CD4-positive, alpha-beta T cell treated with Interleukin-17A for 1 hour (primary cell): ENCODE data around the gene KCNG2.

Experiments used
- DNase-seq: peaks from one replicate; pipeline ENCODE4 v3.0.0-alpha.2; 2020

The KCNG2 gene

DNA sequence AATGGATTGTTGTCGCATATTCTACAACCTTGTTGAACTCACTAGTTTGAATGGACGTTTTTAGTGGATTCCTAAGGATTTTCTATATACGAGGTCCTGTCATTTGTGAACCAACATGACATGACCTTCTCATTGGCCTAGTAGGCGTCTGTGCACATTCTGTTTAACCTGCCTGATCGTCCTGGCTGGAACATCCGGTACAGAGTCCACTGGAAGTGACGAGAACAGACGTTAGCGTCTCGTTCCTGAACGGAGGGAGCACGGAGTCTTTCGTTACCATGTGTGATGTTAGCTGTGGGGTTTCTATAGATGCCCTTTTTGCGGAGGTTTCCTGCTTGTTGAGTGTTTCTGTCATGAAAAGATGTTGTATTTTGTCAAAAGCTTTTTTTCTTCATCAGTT lies 91.8 kb downstream of the KCNG2 start:
- DNase-seq: no peak

DNA sequence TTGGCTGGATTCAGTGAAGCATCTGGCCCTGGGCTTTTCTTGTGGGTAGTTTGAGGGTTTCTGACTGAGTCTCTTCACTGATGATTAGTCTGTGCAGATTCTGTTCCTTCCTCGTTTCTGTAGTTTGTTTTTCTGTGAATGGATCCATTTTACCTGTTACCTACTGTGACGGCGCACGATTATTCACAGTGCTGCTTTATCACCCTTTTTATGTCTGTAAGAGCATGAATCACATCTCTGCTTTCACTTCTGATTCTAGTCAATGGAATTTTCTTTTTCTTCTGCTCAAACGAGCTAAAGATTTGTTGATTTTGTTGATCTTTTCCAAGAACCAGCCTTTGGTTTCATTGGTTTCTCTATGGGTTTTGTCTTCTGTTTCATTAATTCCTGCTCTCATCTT lies 92.9 kb downstream of the KCNG2 start:
- no peak for DNase-seq

DNA sequence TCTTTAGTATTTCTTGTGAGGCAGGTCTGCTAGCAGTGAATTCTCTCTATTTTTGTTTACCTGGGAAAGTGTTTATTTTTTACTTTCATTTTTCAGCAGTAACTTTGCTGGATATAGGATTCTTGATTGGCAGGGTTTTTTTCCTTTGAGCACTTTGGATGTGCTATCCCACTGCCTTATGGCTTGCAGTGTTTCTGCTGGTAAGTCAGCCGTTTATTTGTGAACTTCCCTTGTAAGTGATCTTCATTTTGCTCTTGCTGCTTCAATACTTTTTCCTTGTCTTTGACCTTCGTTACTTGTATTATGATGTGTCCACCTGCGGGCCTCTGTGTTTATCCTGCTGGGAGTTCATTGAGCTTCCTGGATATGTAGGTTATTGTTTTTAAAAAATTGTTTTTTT lies 99.0 kb downstream of the KCNG2 start:
- no peak for DNase-seq

DNA sequence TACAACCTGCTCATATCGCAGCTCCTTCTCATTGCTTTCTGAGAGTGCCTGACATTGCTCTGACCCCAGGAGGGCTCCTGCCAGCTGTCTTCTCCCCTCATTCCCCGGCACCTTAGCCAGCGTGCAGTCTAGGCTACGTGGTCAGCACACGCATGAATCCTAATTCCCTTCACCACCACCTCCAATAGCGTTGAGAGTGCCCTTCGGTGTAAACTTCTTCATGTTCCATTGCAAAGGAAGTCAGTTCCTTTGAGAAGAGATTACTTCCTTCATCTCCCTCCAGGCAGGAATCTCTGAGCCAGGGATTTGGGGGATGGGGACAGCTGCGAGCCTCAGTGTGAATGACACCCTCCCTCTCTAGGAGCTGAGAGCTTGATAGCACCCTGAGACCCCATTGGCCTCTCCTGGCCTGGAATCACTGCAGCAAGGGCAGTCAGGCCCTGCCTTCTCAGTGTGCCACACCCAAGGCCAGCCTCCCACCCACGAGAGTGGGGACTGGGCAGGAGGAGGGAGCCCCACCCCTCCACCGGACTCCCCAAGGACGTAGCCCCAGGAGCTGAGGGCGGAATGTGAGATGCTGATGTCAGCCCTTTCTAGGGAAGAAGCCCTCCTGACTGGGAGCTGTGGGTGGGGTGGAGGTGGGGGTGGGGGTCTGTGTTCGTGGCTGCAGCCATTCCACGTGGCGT lies 100.3 kb downstream of the KCNG2 start:
- no peak for DNase-seq

DNA sequence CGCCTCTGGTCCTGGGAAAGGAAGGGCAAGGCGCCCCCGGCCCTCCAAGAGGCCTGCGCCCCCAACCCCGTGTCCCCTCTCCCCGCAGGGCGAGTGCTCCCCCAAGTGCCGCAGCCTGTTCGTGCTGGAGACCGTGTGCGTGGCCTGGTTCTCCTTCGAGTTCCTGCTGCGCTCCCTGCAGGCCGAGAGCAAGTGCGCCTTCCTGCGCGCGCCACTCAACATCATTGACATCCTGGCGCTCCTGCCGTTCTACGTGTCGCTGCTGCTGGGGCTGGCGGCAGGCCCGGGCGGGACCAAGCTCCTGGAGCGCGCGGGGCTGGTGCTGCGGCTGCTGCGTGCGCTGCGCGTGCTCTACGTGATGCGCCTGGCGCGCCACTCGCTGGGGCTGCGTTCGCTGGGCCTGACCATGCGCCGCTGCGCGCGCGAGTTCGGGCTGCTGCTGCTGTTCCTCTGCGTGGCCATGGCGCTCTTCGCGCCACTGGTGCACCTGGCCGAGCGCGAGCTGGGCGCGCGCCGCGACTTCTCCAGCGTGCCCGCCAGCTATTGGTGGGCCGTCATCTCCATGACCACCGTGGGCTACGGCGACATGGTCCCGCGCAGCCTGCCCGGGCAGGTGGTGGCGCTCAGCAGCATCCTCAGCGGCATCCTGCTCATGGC lies 101.3 kb downstream of the KCNG2 start:
- no peak for DNase-seq

DNA sequence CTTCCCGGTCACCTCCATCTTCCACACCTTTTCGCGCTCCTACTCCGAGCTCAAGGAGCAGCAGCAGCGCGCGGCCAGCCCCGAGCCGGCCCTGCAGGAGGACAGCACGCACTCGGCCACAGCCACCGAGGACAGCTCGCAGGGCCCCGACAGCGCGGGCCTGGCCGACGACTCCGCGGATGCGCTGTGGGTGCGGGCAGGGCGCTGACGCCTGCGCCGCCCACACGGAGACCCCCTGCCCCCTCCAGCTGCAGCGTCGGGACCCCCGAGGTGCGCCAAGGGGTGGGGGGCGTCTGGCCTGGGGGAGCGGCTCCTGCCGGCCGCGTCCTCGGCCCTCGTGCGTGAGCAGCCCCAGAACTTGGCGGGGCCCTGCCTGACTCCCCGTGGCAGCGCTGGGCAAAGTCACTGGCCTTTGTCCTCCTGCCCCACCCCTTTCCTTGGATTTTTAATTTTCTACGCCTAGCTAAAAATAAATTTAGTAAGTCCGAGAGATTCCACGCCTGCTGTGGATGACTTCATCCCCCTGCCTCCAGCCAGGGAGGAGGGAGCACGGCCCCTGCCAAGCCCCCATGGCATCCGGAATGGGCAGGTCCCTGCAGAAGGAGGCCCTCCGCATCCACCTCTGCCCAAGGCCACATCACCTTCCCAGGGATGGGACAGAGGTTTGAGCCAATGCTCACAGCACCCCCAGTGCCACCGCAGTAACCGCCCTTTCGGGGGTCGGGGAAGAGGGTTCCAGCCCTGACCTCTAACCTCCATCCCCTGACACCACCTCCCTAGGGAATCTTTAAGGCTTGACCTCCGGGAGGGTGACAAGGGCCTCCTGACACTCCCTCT lies 102.1 kb downstream of the KCNG2 start:
- DNase-seq: no peak

DNA sequence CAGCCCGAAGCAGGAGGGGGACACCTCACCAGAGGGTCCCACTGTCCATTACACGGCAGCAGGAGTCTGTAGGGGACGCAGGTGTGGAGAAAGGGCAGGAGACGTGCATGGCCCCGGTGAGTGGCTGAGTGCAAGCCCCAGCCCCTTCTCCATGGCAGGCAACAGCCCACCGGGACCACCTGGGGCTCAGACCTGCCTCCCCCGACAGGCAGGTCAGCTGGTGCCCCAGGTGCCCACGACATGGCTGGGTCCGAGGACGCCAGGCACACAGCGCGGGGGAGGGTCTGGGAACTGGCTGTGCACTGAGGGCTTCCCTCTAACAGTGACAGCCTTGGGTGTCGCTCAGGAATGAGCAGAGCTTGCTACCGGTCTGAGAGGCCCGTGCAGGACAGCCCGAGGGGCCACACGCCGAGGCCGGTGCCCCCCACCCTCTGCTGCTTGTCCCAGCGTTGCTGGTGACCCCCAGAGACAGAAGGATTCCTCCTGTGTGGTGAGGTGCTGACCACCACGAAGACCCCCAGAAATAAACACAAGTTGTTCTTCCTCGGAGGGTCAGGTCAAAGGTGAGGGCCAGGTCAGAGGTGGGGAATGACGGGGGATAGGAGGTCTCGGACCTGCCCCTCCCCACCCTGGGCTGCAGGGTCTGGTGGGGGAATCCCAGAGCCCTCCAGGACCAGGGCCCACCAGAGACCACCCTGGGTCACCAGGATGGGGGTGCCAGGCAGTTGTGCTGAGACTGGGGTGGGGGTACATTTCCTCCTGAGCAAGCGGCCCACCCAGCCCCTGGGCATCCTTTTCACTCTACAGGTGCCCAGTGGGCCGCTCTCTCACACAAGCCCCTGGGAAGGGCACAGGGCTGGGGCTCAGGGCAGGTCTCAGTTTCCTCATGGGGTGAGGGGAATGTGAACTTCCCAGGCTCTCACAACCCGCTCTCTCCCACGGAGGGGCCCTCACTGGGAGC lies 103.2 kb downstream of the KCNG2 start:
- DNase-seq: no peak

DNA sequence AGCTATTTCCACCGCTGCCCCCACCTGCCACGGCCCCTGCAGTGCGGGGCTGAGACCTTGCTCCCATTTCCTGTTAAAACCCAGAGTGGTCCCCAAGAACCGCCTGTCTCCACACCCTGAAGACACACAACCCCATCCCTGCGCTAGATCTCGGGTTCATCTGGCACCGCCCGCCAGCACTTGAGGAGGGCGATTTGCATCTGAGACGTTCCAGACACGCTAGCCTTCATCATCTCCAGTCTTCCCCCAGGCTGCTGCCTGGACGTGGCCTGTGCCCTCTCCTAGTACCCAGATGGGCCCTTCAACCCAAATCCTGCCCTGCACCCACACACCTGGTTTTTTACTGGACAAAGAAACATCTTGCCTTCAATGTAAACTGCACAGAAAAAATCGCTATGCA lies 103.9 kb downstream of the KCNG2 start:
- DNase-seq: no peak

DNA sequence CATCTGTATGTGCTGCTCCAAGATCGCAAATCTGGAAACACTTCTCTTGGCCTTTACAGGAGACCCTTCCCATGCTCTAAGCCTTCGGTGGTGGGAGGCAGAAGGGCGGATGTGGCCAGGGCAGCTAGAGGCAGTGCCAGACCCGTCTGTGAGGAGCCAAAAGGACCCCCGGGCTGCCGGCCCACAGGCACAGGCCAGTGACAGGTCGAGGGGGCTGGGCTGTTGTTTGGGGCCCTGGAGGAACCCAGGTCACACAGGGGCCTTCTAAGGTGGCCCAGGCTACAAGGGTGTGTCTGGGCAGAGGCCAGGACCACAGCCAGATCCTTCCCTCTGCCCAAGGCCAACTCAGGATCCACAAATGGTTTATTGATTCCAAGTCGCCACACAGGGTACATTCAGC lies 104.3 kb downstream of the KCNG2 start:
- DNase-seq: no peak

DNA sequence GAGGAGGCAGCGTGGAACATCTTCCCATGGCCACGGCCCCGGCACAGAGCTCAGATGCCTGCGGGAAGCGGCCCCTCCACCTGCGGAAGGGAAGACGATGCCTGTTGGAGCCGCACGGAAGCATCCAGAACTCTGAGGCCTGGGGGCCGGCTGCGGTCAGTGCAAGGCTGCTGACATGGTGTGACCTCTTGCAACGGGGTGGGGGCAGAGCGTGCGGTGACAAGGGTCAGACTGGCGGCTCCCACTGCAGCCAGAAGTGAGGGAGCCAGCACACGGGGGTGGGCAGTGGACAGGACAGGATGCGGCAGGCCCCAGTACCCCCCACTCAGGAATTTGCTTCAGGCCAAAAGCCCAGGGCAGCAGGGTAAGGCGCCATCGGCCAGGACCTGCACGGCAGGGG lies 104.9 kb downstream of the KCNG2 start:
- DNase-seq: no peak

DNA sequence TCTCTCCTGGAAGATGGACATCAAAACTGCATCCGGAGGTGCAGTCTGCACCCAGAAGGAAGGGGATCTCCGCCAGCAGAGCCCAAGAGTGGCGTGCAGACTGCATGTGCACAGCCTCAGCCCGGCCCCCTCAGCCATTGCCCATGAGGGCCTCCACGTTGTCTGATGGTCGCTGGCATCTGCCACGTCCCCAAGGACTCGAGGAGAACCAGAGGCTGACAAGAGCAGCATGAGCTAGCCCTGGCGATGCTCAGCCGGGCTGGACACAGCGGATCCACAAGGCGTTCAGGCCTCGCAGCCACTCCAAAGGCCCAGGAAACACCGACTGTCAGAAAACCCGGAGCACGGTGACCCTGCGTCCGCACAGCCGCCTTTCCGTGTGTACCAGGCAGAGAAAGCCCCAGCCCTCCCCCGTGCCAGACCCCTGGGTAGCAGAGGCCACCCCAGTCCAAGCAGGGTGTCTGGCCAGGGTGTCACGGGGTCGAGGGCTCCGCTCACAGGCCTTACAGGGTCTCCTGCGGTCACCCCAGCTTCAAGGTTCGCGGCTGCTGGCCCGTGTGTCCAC lies 105.4 kb downstream of the KCNG2 start:
- no peak for DNase-seq

DNA sequence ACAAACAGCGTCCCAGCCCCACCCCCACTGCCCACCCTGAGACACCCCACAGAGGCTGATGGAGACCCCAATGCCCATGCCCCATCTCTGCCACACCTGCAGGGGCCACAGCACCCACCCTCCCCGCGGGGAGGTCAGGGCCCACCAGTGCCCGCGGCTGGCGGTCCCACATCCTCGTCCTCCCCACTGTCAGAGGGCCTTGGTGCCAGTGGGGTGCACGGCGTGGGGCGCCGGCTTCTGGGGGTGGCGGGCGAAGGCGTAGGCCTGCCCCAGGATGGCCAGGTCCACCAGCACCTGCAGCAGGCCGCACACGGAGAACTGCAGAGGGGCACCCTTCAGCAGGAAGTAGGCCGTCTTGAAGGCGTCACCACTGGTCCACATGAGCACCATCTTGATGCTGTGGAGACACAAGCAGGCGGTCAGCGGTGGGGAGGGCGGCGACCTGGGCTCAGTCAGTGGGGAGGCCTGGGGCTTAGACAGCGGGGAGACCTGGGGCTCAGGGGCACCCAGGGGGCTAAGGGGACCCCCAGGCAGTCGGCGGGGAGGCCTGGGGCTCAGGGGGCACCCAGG lies 106.1 kb downstream of the KCNG2 start:
- DNase-seq: no peak

DNA sequence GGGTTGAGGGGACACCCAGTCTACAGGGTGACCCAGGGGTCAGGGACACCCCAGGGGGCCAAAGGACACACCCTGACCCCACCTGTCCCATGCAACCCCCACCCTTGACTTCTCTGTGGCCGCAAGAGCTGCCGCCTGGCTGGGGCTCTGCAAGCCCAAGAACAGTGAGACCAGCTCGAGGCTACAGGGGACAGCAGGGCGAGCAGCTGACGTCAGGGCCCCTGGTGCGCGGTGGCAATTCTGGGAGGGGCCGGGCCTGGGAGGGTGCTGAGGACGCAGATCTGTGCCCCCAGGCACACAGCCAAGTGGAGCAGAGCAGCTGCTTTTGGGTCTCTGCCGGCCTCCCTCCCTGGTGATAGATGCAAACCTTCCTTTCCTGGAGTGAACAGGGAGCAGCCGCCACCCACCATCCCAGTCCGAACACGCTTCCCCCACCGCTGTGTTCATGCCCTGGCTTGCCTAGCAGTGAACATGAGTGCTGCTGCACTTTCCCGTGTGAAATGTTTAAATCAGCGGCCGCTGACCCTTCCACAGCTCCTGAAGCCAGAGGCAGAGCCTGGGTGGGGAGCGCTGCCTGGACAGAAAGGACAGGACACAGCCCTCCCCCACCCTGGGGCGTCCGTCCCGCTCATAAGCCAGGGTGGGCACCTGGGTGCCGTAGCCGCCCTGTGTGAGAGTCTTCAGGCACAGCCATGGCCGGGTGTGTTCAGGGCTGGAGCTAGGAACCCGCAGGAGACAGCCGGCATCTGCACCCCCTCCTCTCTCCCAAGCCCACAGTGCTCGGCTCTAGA lies 106.8 kb downstream of the KCNG2 start:
- DNase-seq: no peak

DNA sequence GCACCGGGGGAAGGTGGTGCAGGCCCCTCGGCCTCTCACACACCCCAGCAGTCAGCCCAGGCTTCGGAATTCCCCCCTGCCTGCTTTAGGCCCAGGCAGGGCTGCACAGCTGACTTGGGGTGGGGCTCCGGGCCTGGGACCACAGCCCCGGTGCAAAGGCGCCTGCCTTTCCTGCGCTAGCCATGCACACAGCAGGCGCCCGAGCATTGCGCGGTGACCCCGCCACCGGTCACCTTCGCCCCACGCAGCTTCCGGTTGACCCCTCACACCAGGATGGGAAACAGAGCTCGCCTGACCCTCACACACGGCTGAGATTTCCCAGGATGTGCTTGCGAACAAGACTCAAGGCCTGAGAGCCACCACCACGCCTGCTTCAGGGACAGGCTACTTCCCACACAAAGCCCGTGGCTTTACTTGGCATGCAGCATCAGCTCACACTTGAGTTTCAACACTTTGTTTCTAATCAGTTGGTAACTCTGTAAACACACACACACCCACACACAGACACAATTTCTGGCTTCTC lies 107.7 kb downstream of the KCNG2 start:
- DNase-seq: no peak

DNA sequence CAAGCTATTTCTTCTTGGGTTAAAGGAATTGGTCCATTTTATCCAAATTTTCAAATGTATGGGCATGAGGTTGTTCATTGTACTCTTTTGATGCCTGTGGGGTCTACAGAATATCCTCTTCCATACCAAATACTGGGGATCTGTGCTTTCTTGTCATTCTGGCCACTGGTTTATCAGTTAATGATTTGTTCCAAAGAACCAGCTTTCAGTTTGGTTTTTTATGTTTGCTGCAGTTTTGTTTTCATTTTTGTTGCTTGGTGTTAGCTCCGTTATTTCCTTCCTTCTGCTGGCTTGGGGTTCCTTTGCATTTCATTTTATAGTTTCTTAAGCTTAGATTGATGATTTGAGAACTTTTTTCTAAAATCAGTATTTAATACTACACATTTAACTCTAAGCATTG lies 108.3 kb downstream of the KCNG2 start:
- no peak for DNase-seq

DNA sequence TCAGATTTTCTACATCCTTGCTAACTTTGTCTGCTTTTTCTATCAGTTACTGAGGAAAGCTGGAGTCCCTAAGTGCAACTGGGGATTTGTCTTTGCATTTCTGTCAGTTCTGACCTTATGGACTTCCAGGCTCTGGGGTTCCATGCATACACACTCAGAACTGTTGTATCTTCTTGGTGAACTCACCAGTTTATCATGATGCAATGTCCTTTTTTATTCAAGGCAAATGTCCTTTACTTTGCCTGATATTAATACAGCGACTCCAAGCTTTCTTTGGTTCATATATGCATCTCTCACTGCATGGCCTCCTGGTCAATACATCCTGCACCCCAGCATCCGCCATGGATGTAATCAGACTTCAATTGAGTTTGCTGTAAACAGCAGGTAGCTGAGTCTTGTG lies 109.0 kb downstream of the KCNG2 start:
- DNase-seq: no peak

DNA sequence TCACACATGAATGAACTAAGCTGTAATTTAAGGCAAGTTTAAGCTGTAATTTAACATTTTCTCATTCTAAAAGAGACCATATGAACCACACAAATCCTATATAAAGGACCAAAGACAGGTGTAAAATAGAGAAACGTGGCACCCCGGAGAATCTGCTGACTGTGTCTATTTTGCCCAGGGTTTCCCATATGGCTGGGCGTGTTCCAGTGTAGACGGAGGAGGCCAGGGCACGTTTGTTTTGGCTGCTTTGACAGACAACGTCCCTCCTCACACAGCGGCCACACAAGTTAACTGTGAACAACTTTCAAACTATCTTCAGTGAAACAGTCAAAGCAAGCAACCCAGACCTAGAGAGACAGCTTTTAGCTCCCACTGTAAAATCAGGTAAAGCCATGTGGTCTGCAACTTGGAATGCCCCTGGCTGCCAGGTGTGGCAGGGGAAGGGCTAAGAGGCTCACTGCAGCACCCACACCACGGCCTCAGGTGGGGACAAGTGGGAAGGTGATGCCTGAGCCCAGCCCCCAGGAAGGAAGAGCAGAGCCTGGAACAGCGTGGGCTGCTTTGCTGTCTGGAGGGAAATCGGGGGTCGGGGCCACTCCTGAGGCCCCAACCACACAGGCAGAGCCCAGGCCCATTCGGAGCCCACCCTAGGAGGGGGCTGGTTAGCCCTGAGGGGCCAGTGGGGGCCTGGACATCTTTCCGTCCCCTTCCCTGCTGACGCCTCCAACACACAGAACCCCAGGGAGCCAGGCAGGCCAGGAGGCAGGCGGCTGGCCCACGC lies 113.0 kb downstream of the KCNG2 start:
- DNase-seq: no peak

DNA sequence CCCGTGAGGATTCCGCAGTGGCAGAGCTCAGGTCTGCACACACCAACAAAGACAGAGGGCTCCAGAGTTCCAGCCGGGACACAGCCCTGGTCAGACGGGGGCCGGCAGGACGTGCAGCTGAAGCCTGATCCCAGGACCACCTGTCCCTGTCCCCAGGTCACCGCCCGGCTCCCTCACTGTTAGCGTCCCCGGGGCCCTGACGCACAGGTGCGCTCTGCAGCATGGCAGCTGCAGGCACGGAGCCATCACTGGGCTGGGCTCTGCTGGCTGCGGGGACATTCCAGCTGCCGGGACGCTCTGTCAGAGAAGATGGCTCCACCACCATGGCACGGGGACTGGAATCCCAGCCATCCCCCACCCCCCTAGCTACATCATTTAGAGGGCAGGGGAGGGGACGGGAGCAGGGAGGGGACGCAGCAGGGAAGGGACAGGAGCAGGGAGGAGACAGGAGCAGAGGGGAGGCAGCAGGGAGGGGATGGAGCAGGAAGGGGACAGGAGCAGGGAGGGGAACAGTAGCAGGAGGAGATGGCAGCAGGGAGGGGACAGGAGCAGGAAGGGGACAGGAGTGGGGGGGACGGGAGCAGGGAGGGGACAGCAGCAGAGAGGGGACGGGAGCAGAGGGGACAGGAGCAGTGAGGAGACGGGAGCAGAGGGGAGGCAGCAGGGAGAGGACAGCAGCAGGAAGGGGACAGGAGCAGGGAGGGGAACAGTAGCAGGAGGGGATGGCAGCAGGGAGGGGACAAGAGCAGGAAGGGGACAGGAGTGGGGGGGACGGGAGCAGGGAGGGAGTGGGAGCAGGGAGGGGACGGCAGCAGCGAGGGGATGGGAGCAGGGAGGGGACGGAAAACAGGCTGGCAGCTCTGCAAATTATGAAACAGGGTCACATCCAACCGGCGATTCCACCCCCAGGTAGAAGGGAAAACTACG lies 113.9 kb downstream of the KCNG2 start:
- no peak for DNase-seq

DNA sequence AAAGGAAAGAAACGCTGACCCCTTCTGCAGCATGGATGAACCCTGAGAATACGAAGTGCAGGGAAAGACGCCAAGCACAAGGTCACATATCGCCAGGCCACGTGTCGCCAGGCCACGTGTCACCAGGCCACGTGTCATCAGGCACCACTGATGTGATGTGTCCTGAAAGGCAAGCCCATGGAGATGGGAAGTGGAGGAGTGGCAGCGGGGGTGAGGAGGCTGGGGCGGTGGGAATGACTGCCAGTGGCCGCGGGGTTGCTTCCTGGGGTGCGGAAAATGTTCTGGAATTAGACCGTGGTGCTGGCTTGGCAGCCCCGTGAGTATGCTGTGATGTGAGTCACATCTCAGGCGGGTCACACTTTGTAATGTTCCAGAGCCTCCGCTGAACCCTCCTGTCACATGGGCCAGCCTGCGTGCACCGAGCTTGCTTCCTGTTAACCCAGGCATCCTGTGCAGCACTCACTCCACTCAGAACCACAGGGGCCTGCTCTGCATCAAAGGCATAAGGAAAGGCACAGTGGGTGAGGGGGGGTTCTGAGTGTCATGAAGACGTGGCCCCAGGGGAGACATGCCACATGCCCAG lies 114.8 kb downstream of the KCNG2 start:
- DNase-seq: no peak
